GM23338 (cell line): ENCODE measurements around the gene FLNB. TPM values are rescaled to one million over a fixed set of nuclear protein-coding genes. Genes with fewer than 3 reads are reported as not detected.

Experiments used
- ATAC-seq: fragments of 200-7000 bp; cut with Tn5 transposase; 3 replicates; pipeline ENCODE4 v1.9.1; 2020
- DNase-seq: peaks from one replicate; pipeline ENCODE4 v3.0.0-alpha.2; 2015; ENCODE audit warnings: low spot score
- H2AFZ ChIP-seq: fragments of 200-600 bp; sonication (generic); 2 replicates; pipeline ENCODE4 v1.8.0; 2016; ENCODE audit warnings: antibody characterized with exemption, mild to moderate bottlenecking, moderate library complexity
- H3F3A ChIP-seq: fragments of 200-600 bp; sonication (generic); replicated peaks from 2 replicates; pipeline ENCODE4 v1.8.0; 2017; ENCODE audit warnings: antibody characterized with exemption, mixed run types, low read depth
- H3K27ac ChIP-seq: fragments of 200-600 bp; sonication (generic); 2 replicates; pipeline ENCODE4 v1.6.1; 2016; ENCODE audit warnings: low read depth
- H3K27me3 ChIP-seq: fragments of 200-600 bp; sonication (generic); 2 replicates; pipeline ENCODE4 v1.8.0; 2016; ENCODE audit warnings: mild to moderate bottlenecking, mixed run types, moderate library complexity; ENCODE audit not compliant: insufficient read depth
- H3K36me3 ChIP-seq: fragments of 200-600 bp; sonication (generic); 2 replicates; pipeline ENCODE4 v1.8.0; 2016; ENCODE audit warnings: mild to moderate bottlenecking; ENCODE audit not compliant: insufficient read depth
- H3K4me1 ChIP-seq: fragments of 200-600 bp; sonication (generic); 2 replicates; pipeline ENCODE4 v1.8.0; 2016; ENCODE audit warnings: mild to moderate bottlenecking, moderate library complexity; ENCODE audit not compliant: insufficient read depth
- H3K4me2 ChIP-seq: fragments of 200-600 bp; sonication (generic); 2 replicates; pipeline ENCODE4 v1.7.1; 2017; ENCODE audit warnings: mixed run types
- H3K4me3 ChIP-seq: fragments of 200-600 bp; sonication (generic); 2 replicates; pipeline ENCODE4 v1.6.1; 2016; ENCODE audit warnings: mixed run types
- H3K79me2 ChIP-seq: fragments of 200-600 bp; sonication (generic); replicated peaks from 2 replicates; pipeline ENCODE4 v1.8.0; 2017; ENCODE audit warnings: mild to moderate bottlenecking; ENCODE audit not compliant: insufficient read depth
- H3K9me2 ChIP-seq: fragments of 200-600 bp; sonication (generic); 2 replicates; pipeline ENCODE4 v1.8.0; 2017; ENCODE audit not compliant: insufficient read depth
- H4K20me1 ChIP-seq: fragments of 200-600 bp; sonication (generic); replicated peaks from 2 replicates; pipeline ENCODE4 v1.8.0; 2017; ENCODE audit warnings: mild to moderate bottlenecking; ENCODE audit not compliant: insufficient read depth
- H3K27ac Mint-ChIP-seq: 2 replicates; pipeline ENCODE4 v1.8.0; 2020; ENCODE audit warnings: inconsistent platforms, mild to moderate bottlenecking, moderate library complexity, mixed read lengths
- H3K27me3 Mint-ChIP-seq: 3 replicates; pipeline ENCODE4 v1.8.0; 2022; ENCODE audit warnings: low read depth, mild to moderate bottlenecking, moderate library complexity, mixed read lengths, inconsistent platforms; ENCODE audit not compliant: insufficient read depth, poor library complexity
- H3K36me3 Mint-ChIP-seq: 3 replicates; pipeline ENCODE4 v1.8.0; 2021; ENCODE audit warnings: low read depth, mild to moderate bottlenecking, inconsistent platforms, moderate library complexity, mixed read lengths
- H3K4me1 Mint-ChIP-seq: 3 replicates; pipeline ENCODE4 v1.8.0; 2020; ENCODE audit warnings: mild to moderate bottlenecking, inconsistent platforms, mixed read lengths
- H3K4me3 Mint-ChIP-seq: 3 replicates; pipeline ENCODE4 v1.8.0; 2021; ENCODE audit warnings: moderate library complexity, mild to moderate bottlenecking, inconsistent platforms, mixed read lengths
- H3K9me3 Mint-ChIP-seq: 3 replicates; pipeline ENCODE4 v1.8.0; 2020; ENCODE audit warnings: moderate library complexity, mild to moderate bottlenecking, inconsistent platforms, mixed read lengths
- CTCF ChIP-seq, 2 experiments: fragments of 200-600 bp in 1 of 2; sonication (generic) in 1 of 2; conservative IDR thresholded peaks; 2 replicates each; pipeline versions ENCODE4 v1.5.1 to v1.6.1; 2016 to 2017; ENCODE audit warnings: antibody characterized with exemption in 2 of 2, low read depth in 2 of 2, mild to moderate bottlenecking in 2 of 2, moderate library complexity in 1 of 2
- ETS1 ChIP-seq: IDR thresholded peaks from 2 replicates; pipeline ENCODE4 v1.6.1; 2016; ENCODE audit warnings: antibody characterized with exemption
- EZH2 ChIP-seq: fragments of 200-600 bp; sonication (generic); IDR thresholded peaks from one replicate; pipeline ENCODE4 v1.8.0; 2017; ENCODE audit warnings: antibody characterized with exemption, mild to moderate bottlenecking, low read depth; ENCODE audit not compliant: unreplicated experiment
- EZH2phosphoT487 ChIP-seq: fragments of 200-600 bp; sonication (generic); IDR thresholded peaks from one replicate; pipeline ENCODE4 v1.8.1; 2018; ENCODE audit warnings: antibody characterized with exemption; ENCODE audit not compliant: unreplicated experiment
- JUNB ChIP-seq: IDR thresholded peaks from one replicate; pipeline ENCODE4 v1.6.1; 2016; ENCODE audit warnings: antibody characterized with exemption; ENCODE audit not compliant: unreplicated experiment
- NANOG ChIP-seq: IDR thresholded peaks from 2 replicates; pipeline ENCODE4 v1.6.1; 2016; ENCODE audit warnings: antibody characterized with exemption, borderline replicate concordance
- POLR2AphosphoS5 ChIP-seq: IDR thresholded peaks from 2 replicates; pipeline ENCODE4 v1.6.1; 2016; ENCODE audit warnings: antibody characterized with exemption, low read depth
- REST ChIP-seq: IDR thresholded peaks from one replicate; pipeline ENCODE4 v1.6.1; 2018; ENCODE audit warnings: antibody characterized with exemption; ENCODE audit not compliant: unreplicated experiment
- STAT1 ChIP-seq: IDR thresholded peaks from one replicate; pipeline ENCODE4 v1.6.1; 2016; ENCODE audit warnings: antibody characterized with exemption; ENCODE audit not compliant: unreplicated experiment
- ZNF114 ChIP-seq: fragments of 250-450 bp; sonication (Bioruptor Pico); IDR thresholded peaks from 2 replicates; pipeline ENCODE4 v1.5.0; 2020; ENCODE audit warnings: mild to moderate bottlenecking, moderate library complexity
- ZNF331 ChIP-seq: fragments of 250-450 bp; sonication (Bioruptor Pico); IDR thresholded peaks from 2 replicates; pipeline ENCODE4 v1.5.0; 2020; ENCODE audit warnings: low read depth, mild to moderate bottlenecking, moderate library complexity
- ZNF462 ChIP-seq: fragments of 250-450 bp; sonication (Bioruptor Pico); IDR thresholded peaks from 2 replicates; pipeline ENCODE4 v1.5.0; 2020; ENCODE audit warnings: mild to moderate bottlenecking, moderate library complexity
- polyA plus RNA-seq: library from polyadenylated mRNA; unstranded; fragments of >200 nt; fragmentation: Nextera tagmentation; extraction: Ambion mirVana; gene quantifications from 2 replicates; pipeline ENCODE4 v1.2.1, GENCODE V29; 2016
- total RNA-seq: library from RNA; depleted of rRNA; stranded (reverse); fragments of >200 nt; shearing (Covaris generic); gene quantifications from 2 replicates; pipeline ENCODE4 v1.2.3, GENCODE V29; 2014

The FLNB gene
- total and polyA plus RNA-seq, 2 experiments from 2014 or later: 39.7 to 179 TPM

GRCh38 chr3:58084788-58085543 lies 76.7 kb downstream of the FLNB start (continued):
- TF ChIP-seq ZNF331 (CRISPR knock-in tag) (no peak), NANOG (no peak), REST (no peak), ZNF114 (CRISPR knock-in tag) (no peak), EZH2phosphoT487 (no peak)

- H3K9me2 ChIP-seq: no peaks in the 10 kb centered on the region
- H4K20me1 ChIP-seq: no peaks in the 10 kb centered on the region; the same call in 1 of the 2 replicates
- H3F3A ChIP-seq: no peaks in the 10 kb centered on the region
- H3K27me3 ChIP-seq: no peaks in the 10 kb centered on the region
- Mint-ChIP-seq H3K9me3 (no peaks in the 10 kb centered on the region), H3K36me3 (peaks cover 9% of the 10 kb centered on the region; the same call in 1 of the 3 replicates), H3K27ac (peak overlapping the region; percentile 46), H3K27me3 (peaks cover 2% of the 10 kb centered on the region), H3K4me1 (peaks cover 16% of the 10 kb centered on the region), H3K4me3 (no peak overlapping the region)
- H3K4me1 ChIP-seq: peaks cover 19% of the 10 kb centered on the region
- H3K4me2 ChIP-seq: no peak overlapping the region
- H3K27ac ChIP-seq: no peak overlapping the region
- ATAC-seq (no peak), DNase-seq (no peak)
- peaks cover 14% of the 10 kb centered on the region; the same call in 1 of the 2 replicates for H3K36me3 ChIP-seq
- no peak overlapping the region for H3K4me3 ChIP-seq
- H3K79me2 ChIP-seq: peaks cover 57% of the 10 kb centered on the region
- H2AFZ ChIP-seq: no peak overlapping the region
- TF ChIP-seq POLR2AphosphoS5: no peak
- no peak for TF ChIP-seq CTCF (conservative IDR thresholded peaks at IDR 0.05; ENCODE audit: low read depth in 2 of 2)
- no peak for TF ChIP-seq ZNF114 (CRISPR knock-in tag)
- TF ChIP-seq ETS1: no peak
- no peak for TF ChIP-seq EZH2phosphoT487
- TF ChIP-seq STAT1: no peak
- TF ChIP-seq NANOG: no peak
- TF ChIP-seq ZNF462 (CRISPR knock-in tag): no peak
- TF ChIP-seq EZH2: no peak
- TF ChIP-seq JUNB: no peak
- no peak for TF ChIP-seq ZNF331 (CRISPR knock-in tag)
Observed at GRCh38 chr3:58085616-58086015, 77.4 kb downstream of the FLNB start.
